HG02642 (cell line): ENCODE data around the gene IRX2.

Experiments used
- ATAC-seq: cut with Tn5 transposase; IDR thresholded peaks from one replicate; pipeline ENCODE4 v1.9.1; 2021; ENCODE audit warnings: mild to moderate bottlenecking; ENCODE audit not compliant: unreplicated experiment, poor library complexity

Gene IRX2

DNA sequence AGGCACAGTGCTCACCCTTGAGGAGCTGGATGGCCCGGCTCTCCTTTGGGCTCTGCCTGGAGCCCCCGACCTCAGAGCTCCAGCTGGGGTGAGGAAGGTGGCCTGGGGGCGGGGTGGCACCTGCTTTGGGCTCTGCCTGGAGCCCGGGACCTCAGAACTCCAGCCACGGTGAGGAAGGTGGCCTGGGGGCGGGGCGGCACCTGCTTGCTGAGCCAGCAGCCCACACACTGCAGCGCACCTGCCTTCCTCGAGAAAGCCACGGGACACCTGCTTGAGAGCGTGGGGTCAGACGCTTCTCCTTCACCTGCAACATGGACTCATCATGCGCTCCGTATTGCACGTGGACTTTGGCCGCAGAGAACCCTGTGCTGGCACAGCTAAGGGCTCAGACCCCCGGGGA is 51.8 kb downstream of the IRX2 start:
- ATAC-seq, result no peak

GRCh38 chr5:2699231-2699630 is 52.2 kb downstream of the IRX2 start:
- no peak for ATAC-seq

DNA sequence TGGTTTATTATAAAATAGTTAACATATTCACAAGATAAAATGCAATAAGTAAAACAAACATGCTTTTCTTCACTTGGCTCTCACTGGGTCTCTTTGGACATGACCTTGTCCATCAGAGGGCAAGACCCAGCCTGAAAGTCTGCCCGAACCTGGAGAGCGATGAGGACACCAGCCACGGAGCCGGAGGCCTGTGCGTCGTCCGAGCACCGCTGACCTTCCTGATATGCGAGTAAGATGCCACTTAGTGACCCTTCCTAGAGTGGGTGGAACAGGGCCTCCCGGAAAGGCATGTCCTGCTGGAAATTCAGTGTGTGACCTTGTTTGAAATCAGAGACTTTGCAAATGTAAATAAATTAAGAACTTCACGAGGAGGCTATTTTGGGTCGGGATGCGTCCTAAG is 52.9 kb downstream of the IRX2 start:
- ATAC-seq, result no peak

DNA sequence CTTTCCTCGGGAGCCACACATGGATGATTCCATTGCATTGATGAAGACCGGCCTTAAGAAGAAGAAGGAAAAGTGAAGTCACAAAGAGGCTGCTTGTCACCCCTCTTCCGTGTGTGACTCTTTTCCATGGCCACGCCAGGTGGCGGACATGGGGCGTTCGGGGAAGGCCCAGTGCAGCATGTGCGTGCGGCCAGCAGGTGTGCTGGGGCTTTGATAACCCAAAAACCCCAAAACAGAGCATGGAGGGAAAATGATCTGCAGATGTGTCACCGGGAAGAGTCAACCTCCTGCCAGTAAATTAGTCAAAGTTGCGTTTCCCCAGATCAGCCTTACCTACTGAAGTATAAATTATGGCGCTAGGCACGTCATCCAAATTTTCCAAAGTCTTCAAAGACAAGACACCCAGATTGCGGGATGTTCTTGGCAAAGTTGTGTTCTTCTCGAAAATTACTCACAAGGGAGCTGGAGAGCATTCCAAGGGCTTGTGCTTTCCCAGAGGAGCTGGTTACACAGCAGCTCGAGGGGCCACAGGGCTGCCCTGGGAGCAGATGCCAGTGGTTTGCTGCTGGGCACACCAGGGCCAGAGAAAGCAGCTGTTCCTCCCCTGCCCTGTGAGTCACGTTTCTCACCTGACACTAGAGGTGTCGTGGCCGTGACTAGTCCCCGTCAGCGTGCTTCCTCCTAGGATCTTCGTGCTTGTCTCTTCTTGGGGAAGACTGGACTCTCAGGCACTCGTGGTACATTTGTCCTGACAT is 53.9 kb downstream of the IRX2 start:
- ATAC-seq, result no peak

DNA sequence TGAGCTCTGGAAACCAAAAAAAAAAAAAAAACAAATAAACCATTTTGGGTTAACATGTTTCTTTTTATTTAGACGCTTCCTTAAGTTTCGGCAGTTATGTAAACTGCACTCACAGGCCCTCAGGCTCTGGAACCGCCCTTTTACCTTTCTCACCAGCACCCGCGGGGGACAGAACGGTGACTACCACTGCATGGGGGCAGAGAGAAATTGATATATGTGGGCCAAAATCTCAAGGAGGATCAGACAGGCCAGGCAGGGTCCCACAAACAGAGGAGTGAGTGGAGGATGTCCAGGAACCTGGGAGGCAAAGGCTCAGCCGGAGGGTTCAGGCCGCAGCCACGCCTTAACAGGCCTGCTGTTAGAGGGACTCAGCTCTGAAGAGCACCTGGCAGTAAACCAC is 54.4 kb downstream of the IRX2 start:
- ATAC-seq, result no peak
